DOHH2 (cell line): ENCODE data around the gene ANK3.

Source experiments
- H3F3A ChIP-seq: fragments of 200-600 bp; sonication (generic), shearing (Covaris generic); 2 replicates; pipeline ENCODE4 v1.6.0; 2016; ENCODE audit warnings: antibody characterized with exemption, mild to moderate bottlenecking; ENCODE audit not compliant: control insufficient read depth, insufficient read depth
- H3K27ac ChIP-seq: fragments of 200-600 bp; sonication (generic); 2 replicates; pipeline ENCODE4 v1.5.1; 2014; ENCODE audit warnings: low read depth, mild to moderate bottlenecking, low read length, moderate library complexity
- H3K27me3 ChIP-seq: fragments of 200-600 bp; sonication (generic); 2 replicates; pipeline ENCODE4 v1.6.1; 2014; ENCODE audit warnings: mild to moderate bottlenecking, low read length, mixed read lengths; ENCODE audit not compliant: control insufficient read depth
- H3K36me3 ChIP-seq: fragments of 200-600 bp; sonication (generic); 2 replicates; pipeline ENCODE4 v1.6.1; 2014; ENCODE audit warnings: mild to moderate bottlenecking, low read length, moderate library complexity, mixed read lengths; ENCODE audit not compliant: control insufficient read depth
- H3K4me1 ChIP-seq: fragments of 200-600 bp; sonication (generic); 2 replicates; pipeline ENCODE4 v1.6.1; 2014; ENCODE audit warnings: mild to moderate bottlenecking, low read length, mixed read lengths; ENCODE audit not compliant: control insufficient read depth
- H3K4me2 ChIP-seq: fragments of 200-600 bp; sonication (generic); 2 replicates; pipeline ENCODE4 v1.6.0; 2014; ENCODE audit warnings: mild to moderate bottlenecking, low read length, moderate library complexity
- H3K4me3 ChIP-seq: fragments of 200-600 bp; sonication (generic); 2 replicates; pipeline ENCODE4 v1.5.1; 2014; ENCODE audit warnings: mild to moderate bottlenecking, low read length, mixed read lengths
- H3K79me2 ChIP-seq: fragments of 200-600 bp; sonication (generic); 2 replicates; pipeline ENCODE4 v1.6.1; 2014; ENCODE audit warnings: mild to moderate bottlenecking, low read length, mixed read lengths; ENCODE audit not compliant: control insufficient read depth
- H3K9me2 ChIP-seq: fragments of 200-600 bp; sonication (generic); replicated peaks from 2 replicates; pipeline ENCODE4 v1.6.1; 2014; ENCODE audit warnings: mild to moderate bottlenecking, low read length, mixed read lengths; ENCODE audit not compliant: control insufficient read depth
- H3K9me3 ChIP-seq: fragments of 200-600 bp; sonication (generic); 2 replicates; pipeline ENCODE4 v1.6.1; 2014; ENCODE audit warnings: antibody characterized with exemption, low read length, mixed read lengths; ENCODE audit not compliant: control insufficient read depth, insufficient read depth
- H4K20me1 ChIP-seq: fragments of 200-600 bp; sonication (generic); 2 replicates; pipeline ENCODE4 v1.6.0; 2014; ENCODE audit warnings: low read depth, mild to moderate bottlenecking, antibody characterized with exemption, low read length, moderate library complexity; ENCODE audit not compliant: control insufficient read depth, insufficient read depth
- EZH2phosphoT487 ChIP-seq: fragments of 200-600 bp; sonication (generic); IDR thresholded peaks from 2 replicates; pipeline ENCODE4 v1.6.1; 2017; ENCODE audit warnings: borderline replicate concordance, mild to moderate bottlenecking, antibody characterized with exemption, low read length, moderate library complexity, mixed read lengths
- TF ChIP-seq, protein P1 (sequence below): fragments of 200-600 bp; sonication (generic); IDR thresholded peaks from one replicate; pipeline ENCODE4 v1.5.1; 2014; ENCODE audit warnings: antibody characterized with exemption, mild to moderate bottlenecking, low read depth, low read length; ENCODE audit not compliant: poor library complexity, severe bottlenecking

The ANK3 gene

GRCh38 chr10:60069311-60069710 lies 320.4 kb downstream of the ANK3 start:
- H3K4me3 ChIP-seq = no peak overlapping the region
- no peaks in the 10 kb centered on the region for H3K9me3 ChIP-seq
- no peak overlapping the region for H3K27ac ChIP-seq
- H3K9me2 ChIP-seq = no peaks in the 10 kb centered on the region
- TF ChIP-seq EZH2phosphoT487 = no peak
- TF ChIP-seq, protein P1, sequence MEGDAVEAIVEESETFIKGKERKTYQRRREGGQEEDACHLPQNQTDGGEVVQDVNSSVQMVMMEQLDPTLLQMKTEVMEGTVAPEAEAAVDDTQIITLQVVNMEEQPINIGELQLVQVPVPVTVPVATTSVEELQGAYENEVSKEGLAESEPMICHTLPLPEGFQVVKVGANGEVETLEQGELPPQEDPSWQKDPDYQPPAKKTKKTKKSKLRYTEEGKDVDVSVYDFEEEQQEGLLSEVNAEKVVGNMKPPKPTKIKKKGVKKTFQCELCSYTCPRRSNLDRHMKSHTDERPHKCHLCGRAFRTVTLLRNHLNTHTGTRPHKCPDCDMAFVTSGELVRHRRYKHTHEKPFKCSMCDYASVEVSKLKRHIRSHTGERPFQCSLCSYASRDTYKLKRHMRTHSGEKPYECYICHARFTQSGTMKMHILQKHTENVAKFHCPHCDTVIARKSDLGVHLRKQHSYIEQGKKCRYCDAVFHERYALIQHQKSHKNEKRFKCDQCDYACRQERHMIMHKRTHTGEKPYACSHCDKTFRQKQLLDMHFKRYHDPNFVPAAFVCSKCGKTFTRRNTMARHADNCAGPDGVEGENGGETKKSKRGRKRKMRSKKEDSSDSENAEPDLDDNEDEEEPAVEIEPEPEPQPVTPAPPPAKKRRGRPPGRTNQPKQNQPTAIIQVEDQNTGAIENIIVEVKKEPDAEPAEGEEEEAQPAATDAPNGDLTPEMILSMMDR = no peak
- H3K4me2 ChIP-seq = no peak overlapping the region
- H4K20me1 ChIP-seq = no peaks in the 10 kb centered on the region
- H3K4me1 ChIP-seq = no peaks in the 10 kb centered on the region
- no peaks in the 10 kb centered on the region for H3K27me3 ChIP-seq
- H3F3A ChIP-seq = no peaks in the 10 kb centered on the region
- no peaks in the 10 kb centered on the region for H3K79me2 ChIP-seq
- peaks cover 58% of the 10 kb centered on the region for H3K36me3 ChIP-seq

- Histone ChIP-seq H3K27ac (no peak overlapping the region), H3K4me2 (no peak overlapping the region), H3K9me3 (no peaks in the 10 kb centered on the region), H3K27me3 (no peaks in the 10 kb centered on the region), H3K79me2 (no peaks in the 10 kb centered on the region), H4K20me1 (no peaks in the 10 kb centered on the region), H3F3A (no peaks in the 10 kb centered on the region), H3K36me3 (peaks cover 31% of the 10 kb centered on the region), H3K4me3 (no peak overlapping the region), H3K9me2 (no peaks in the 10 kb centered on the region), H3K4me1 (0 out of 2 replicates have a peak, but pooled peaks cover 2% of the 10 kb centered on the region)
- TF ChIP-seq, protein P1 = no peak
- no peak for TF ChIP-seq EZH2phosphoT487
These were observed 339.3 kb downstream of the ANK3 start for GRCh38 chr10:60050366-60050765.

DNA sequence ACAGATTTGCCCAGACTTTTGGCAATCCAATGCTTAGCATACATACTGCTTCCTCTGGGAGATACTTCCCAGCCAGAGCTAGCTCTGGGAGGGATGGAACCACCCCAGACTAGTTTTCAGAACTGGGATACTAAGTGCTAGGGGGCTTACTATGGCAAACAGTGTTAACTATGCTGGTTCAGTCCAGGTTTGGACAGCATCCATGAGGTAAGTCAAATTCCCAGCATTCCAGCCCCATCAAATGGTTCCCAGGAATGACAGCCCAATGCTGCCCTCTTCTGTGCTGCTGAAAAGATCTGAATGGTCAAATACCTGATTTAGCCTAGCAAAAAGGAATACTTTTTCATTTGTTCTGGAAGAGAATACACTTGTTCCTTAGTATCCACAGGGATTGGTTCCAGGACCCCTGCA lies 341.6 kb downstream of the ANK3 start:
- H3K4me3 ChIP-seq = no peak overlapping the region
- H3K4me1 ChIP-seq = no peaks in the 10 kb centered on the region
- H3K27me3 ChIP-seq = no peaks in the 10 kb centered on the region
- H3K9me2 ChIP-seq = no peaks in the 10 kb centered on the region
- no peaks in the 10 kb centered on the region for H3K9me3 ChIP-seq
- no peaks in the 10 kb centered on the region for H3K79me2 ChIP-seq
- no peaks in the 10 kb centered on the region for H4K20me1 ChIP-seq
- no peak overlapping the region for H3K4me2 ChIP-seq
- no peaks in the 10 kb centered on the region for H3F3A ChIP-seq
- no peak overlapping the region for H3K27ac ChIP-seq
- TF ChIP-seq, protein P1 = no peak
- no peak for TF ChIP-seq EZH2phosphoT487
- H3K36me3 ChIP-seq = peaks cover 26% of the 10 kb centered on the region
